Neural cell (in vitro differentiated cells): Measurements from ENCODE around the gene RPL28. TPM values are rescaled to one million over a fixed set of nuclear protein-coding genes. Genes with fewer than 3 reads are reported as not detected.
"Not testable (repeated sequence)": the region's sequence is repeated elsewhere in the genome, so short reads cannot be mapped to it uniquely, and the experiment has no call there.

Source experiments
- H2AFZ ChIP-seq: fragments of 200-600, 300-800 bp; sonication (generic), shearing (Covaris generic); 2 replicates; pipeline ENCODE4 v1.6.0; 2014; ENCODE audit warnings: low read depth, mild to moderate bottlenecking, antibody characterized with exemption, low read length, moderate library complexity
- H3F3A ChIP-seq: fragments of 200-600 bp; shearing (Covaris generic); 2 replicates; pipeline ENCODE4 v1.6.1; 2016; ENCODE audit warnings: mild to moderate bottlenecking, moderate library complexity, mixed read lengths, antibody characterized with exemption, low read length; ENCODE audit not compliant: insufficient read depth, poor library complexity, severe bottlenecking
- H3K27ac ChIP-seq: fragments of 200-600, 300-800 bp; sonication (generic), shearing (Covaris generic); 2 replicates; pipeline ENCODE4 v1.5.1; 2014; ENCODE audit warnings: mild to moderate bottlenecking, low read length, moderate library complexity
- H3K27me3 ChIP-seq: fragments of 300-800, 200-600 bp; sonication (generic), shearing (Covaris generic); 2 replicates; pipeline ENCODE4 v1.6.0; 2014; ENCODE audit warnings: mild to moderate bottlenecking, low read depth, low read length, moderate library complexity; ENCODE audit not compliant: insufficient read depth
- H3K36me3 ChIP-seq: fragments of 300-800, 200-600 bp; sonication (generic), shearing (Covaris generic); 2 replicates; pipeline ENCODE4 v1.5.1; 2014; ENCODE audit warnings: mild to moderate bottlenecking, antibody characterized with exemption, low read length, moderate library complexity; ENCODE audit not compliant: insufficient read depth
- H3K4me2 ChIP-seq: fragments of 300-800, 200-600 bp; sonication (generic), shearing (Covaris generic); 2 replicates; pipeline ENCODE4 v1.6.0; 2014; ENCODE audit warnings: mild to moderate bottlenecking, low read length
- H3K4me3 ChIP-seq: fragments of 300-800, 200-600 bp; sonication (generic), shearing (Covaris generic); 2 replicates; pipeline ENCODE4 v1.5.1; 2014; ENCODE audit warnings: mild to moderate bottlenecking, low read length, moderate library complexity
- H3K79me2 ChIP-seq: fragments of 200-600 bp; shearing (Covaris generic); replicated peaks from 2 replicates; pipeline ENCODE4 v1.6.0; 2014; ENCODE audit warnings: mild to moderate bottlenecking, low read length, moderate library complexity; ENCODE audit not compliant: insufficient read depth
- H3K9ac ChIP-seq: fragments of 300-800, 200-600 bp; sonication (generic), shearing (Covaris generic); 2 replicates; pipeline ENCODE4 v1.6.1; 2016; ENCODE audit warnings: mild to moderate bottlenecking, low read length, mixed read lengths
- H3K9me2 ChIP-seq: fragments of 200-600 bp; shearing (Covaris generic); 2 replicates; pipeline ENCODE4 v1.6.1; 2016; ENCODE audit warnings: mild to moderate bottlenecking, low read length, mixed read lengths; ENCODE audit not compliant: insufficient read depth
- H3K9me3 ChIP-seq: fragments of 200-600, 300-800 bp; sonication (generic), shearing (Covaris generic); 2 replicates; pipeline ENCODE4 v1.6.1; 2016; ENCODE audit warnings: mild to moderate bottlenecking, mixed run types, low read length, moderate library complexity, mixed read lengths
- H4K20me1 ChIP-seq: fragments of 200-600 bp; shearing (Covaris generic); 2 replicates; pipeline ENCODE4 v1.6.1; 2016; ENCODE audit warnings: mild to moderate bottlenecking, mixed run types; ENCODE audit not compliant: insufficient read depth
- CTCF ChIP-seq: fragments of 450-650 bp; IDR thresholded peaks from 2 replicates; pipeline ENCODE4 v1.5.1; 2014; ENCODE audit warnings: antibody characterized with exemption, mild to moderate bottlenecking, moderate library complexity; ENCODE audit not compliant: poor library complexity, severe bottlenecking
- EP300 ChIP-seq: fragments of 450-650 bp; conservative IDR thresholded peaks from 2 replicates; pipeline ENCODE4 v1.6.1; 2014; ENCODE audit warnings: antibody characterized with exemption, mild to moderate bottlenecking, moderate library complexity; ENCODE audit not compliant: poor library complexity, severe bottlenecking
- EZH2 ChIP-seq: fragments of 200-600, 300-800 bp; shearing (Covaris generic), sonication (generic); IDR thresholded peaks from 2 replicates; pipeline ENCODE4 v1.6.1; 2014; ENCODE audit warnings: antibody characterized with exemption, low read length, borderline replicate concordance, mild to moderate bottlenecking; ENCODE audit not compliant: insufficient read depth, poor library complexity, severe bottlenecking
- MXI1 ChIP-seq: fragments of 450-650 bp; conservative IDR thresholded peaks from 2 replicates; pipeline ENCODE4 v1.6.1; 2014; ENCODE audit warnings: antibody characterized with exemption, mild to moderate bottlenecking; ENCODE audit not compliant: poor library complexity, severe bottlenecking
- POLR2AphosphoS5 ChIP-seq: IDR thresholded peaks from 2 replicates; pipeline ENCODE4 v1.6.1; 2012
- RAD21 ChIP-seq: fragments of 450-650 bp; conservative IDR thresholded peaks from 2 replicates; pipeline ENCODE4 v1.6.1; 2014; ENCODE audit warnings: antibody characterized with exemption, mild to moderate bottlenecking, moderate library complexity
- REST ChIP-seq: IDR thresholded peaks from 2 replicates; pipeline ENCODE4 v1.6.1; 2012; ENCODE audit warnings: borderline replicate concordance
- SMC3 ChIP-seq: fragments of 450-650 bp; conservative IDR thresholded peaks from 2 replicates; pipeline ENCODE4 v1.6.1; 2014; ENCODE audit warnings: antibody characterized with exemption, mild to moderate bottlenecking, moderate library complexity; ENCODE audit not compliant: poor library complexity
- TAF1 ChIP-seq: IDR thresholded peaks from 2 replicates; pipeline ENCODE4 v1.6.1; 2012; ENCODE audit warnings: low read depth
- polyA plus RNA-seq: library from polyadenylated mRNA; depleted of rRNA; stranded (reverse); fragments of >200 nt; gene quantifications from 2 replicates; pipeline ENCODE4 v1.2.3, GENCODE V29; 2014

The RPL28 gene
- polyA plus RNA-seq, 1 donor from 2014 or later = 195 TPM

- no peaks in the 10 kb centered on the region for H3F3A ChIP-seq
- no peak overlapping the region for H3K4me3 ChIP-seq
- no peaks in the 10 kb centered on the region for H3K9me3 ChIP-seq
- no peaks in the 10 kb centered on the region for H4K20me1 ChIP-seq
- H3K9ac ChIP-seq = no peak overlapping the region
- no peak overlapping the region for H3K27ac ChIP-seq
- H3K79me2 ChIP-seq = peaks cover 2% of the 10 kb centered on the region
- no peak overlapping the region for H3K4me2 ChIP-seq
- no peak overlapping the region for H2AFZ ChIP-seq
- TF ChIP-seq MXI1 (no peak), RAD21 (no peak), TAF1 (no peak), EP300 (no peak), SMC3 (no peak), REST (no peak), CTCF (no peak), POLR2AphosphoS5 (no peak), EZH2 (no peak)
- H3K36me3 ChIP-seq = no peaks in the 10 kb centered on the region
- H3K9me2 ChIP-seq = no peaks in the 10 kb centered on the region
- no peaks in the 10 kb centered on the region for H3K27me3 ChIP-seq
Measured at GRCh38 chr19:55400281-55401087, 14.8 kb downstream of the RPL28 start.

- H3K27ac ChIP-seq, H3K9me2 ChIP-seq, H3K4me3 ChIP-seq, H3K4me2 ChIP-seq, H3K36me3 ChIP-seq, H3K9ac ChIP-seq, H4K20me1 ChIP-seq, H3K27me3 ChIP-seq, H3F3A ChIP-seq, H3K9me3 ChIP-seq, H2AFZ ChIP-seq: not testable (repeated sequence)
- peaks cover 11% of the 10 kb centered on the region for H3K79me2 ChIP-seq
Measured at GRCh38 chr19:55401390-55401789, 15.7 kb downstream of the RPL28 start.
